Mucosa of rectum (tissue), 2 donors: ENCODE measurements around the gene KBTBD13.
A peak's percentile ranks its signal among the peaks of the same experiment; 100 is the strongest.

ENCODE experiments used
- H3K27ac ChIP-seq, 2 donors: one replicate each; pipeline ENCODE4 v1.7.0; 2013; ENCODE audit warnings: inconsistent platforms in 2 of 2, low read depth in 2 of 2, low read length in 2 of 2
- H3K27me3 ChIP-seq, 2 donors: one replicate each; pipeline ENCODE4 v1.7.0; 2013; ENCODE audit warnings: low read length in 2 of 2; ENCODE audit not compliant: control insufficient read depth in 2 of 2, insufficient read depth in 2 of 2
- H3K36me3 ChIP-seq, 2 donors: one replicate each; pipeline ENCODE4 v1.7.0; 2013; ENCODE audit warnings: low read length in 2 of 2; ENCODE audit not compliant: control insufficient read depth in 2 of 2, insufficient read depth in 2 of 2
- H3K4me1 ChIP-seq, 2 donors: one replicate each; pipeline ENCODE4 v1.7.0; 2013; ENCODE audit warnings: low read length in 2 of 2, mild to moderate bottlenecking in 1 of 2; ENCODE audit not compliant: control insufficient read depth in 2 of 2, insufficient read depth in 2 of 2
- H3K4me3 ChIP-seq, 2 donors: one replicate each; pipeline ENCODE4 v1.7.0; 2013; ENCODE audit warnings: low read length in 2 of 2
- H3K9ac ChIP-seq, 2 donors: one replicate each; pipeline ENCODE4 v1.7.0; 2013; ENCODE audit warnings: low read length in 2 of 2, low read depth in 1 of 2, mild to moderate bottlenecking in 1 of 2
- H3K9me3 ChIP-seq, 2 donors: one replicate each; pipeline ENCODE4 v1.7.0; 2013; ENCODE audit warnings: low read length in 2 of 2; ENCODE audit not compliant: control insufficient read depth in 2 of 2
- donor health status: healthy.
- donor health status: Normal muscosa, but diverticular disease.

KBTBD13 gene

DNA sequence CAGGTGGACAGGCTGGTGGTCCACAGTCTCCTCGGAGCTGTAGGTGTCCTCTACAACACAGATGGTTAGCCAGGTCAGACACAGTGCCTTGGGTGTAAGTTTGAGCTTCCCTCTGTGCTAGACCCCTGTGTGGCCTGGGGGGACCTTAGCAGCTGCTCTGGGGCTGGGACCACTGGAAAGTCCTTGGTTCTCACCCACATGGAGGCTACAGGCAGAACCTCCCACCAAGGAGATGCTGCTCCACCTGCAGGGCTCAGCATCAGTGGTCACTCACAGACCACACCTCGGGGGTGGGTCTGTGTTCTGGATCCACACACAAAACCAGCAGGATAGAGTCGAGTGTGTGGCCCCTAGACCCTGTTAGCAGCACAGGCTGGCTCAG is 17.2 kb upstream of the KBTBD13 start:
- Histone ChIP-seq H3K27ac (no peak overlapping the region), H3K27me3 (no peaks in the 10 kb centered on the region), H3K36me3 (peaks cover 0 to 7% of the 10 kb centered on the region in 2 donors), H3K4me3 (no peak overlapping the region), H3K4me1 (peaks cover 15 to 16% of the 10 kb centered on the region in 2 donors), H3K9ac (no peak overlapping the region), H3K9me3 (no peaks in the 10 kb centered on the region)

- H3K27ac ChIP-seq: peak overlapping the region in 1 of 2 donors; percentile 31
- peaks cover 0 to 7% of the 10 kb centered on the region in 2 donors for H3K36me3 ChIP-seq
- peaks cover 10% of the 10 kb centered on the region in 2 donors for H3K4me1 ChIP-seq
- H3K9me3 ChIP-seq: no peaks in the 10 kb centered on the region
- H3K9ac ChIP-seq: no peak overlapping the region
- no peaks in the 10 kb centered on the region for H3K27me3 ChIP-seq
- H3K4me3 ChIP-seq: no peak overlapping the region
Measured at GRCh38 chr15:65059931-65060596, 16.5 kb upstream of the KBTBD13 start.

DNA sequence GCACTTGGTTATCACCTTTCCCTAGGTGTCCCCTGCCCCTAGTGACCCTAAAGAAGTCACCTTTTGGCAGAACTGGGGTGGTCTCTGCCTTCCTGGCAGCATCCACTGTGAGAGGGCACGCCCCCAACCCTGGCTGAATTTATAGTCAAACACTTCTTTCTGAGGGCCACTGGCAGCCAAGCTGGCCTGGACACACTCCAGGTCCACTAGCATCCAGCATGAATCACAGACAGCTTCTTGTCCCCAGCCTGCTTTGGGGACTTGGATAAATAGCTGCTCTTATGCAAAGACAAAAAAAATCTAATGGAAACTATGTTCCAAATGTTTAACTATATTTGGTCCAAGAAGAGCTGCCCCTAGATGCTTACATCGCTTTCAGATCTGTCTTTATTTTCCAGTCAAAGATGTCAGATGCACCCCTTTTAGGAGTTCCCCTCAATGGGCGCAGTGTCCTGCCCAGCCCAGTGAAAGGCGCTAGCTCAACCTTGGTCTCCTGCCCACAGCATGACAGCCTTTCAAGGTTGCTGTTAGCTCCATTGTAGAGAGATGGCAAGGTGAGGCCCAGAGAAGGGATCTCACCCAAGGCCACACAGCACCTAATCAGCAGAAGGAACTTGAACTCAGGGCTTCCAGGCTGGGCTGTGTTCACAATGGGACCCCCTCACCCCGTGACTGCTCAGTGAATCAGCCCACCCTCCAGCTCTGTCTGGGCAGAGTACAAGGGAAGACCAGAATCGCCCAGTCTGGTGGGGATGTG is 15.7 kb upstream of the KBTBD13 start:
- Histone ChIP-seq H3K4me1 (peaks cover 5 to 10% of the 10 kb centered on the region in 2 donors), H3K27me3 (peaks cover 0 to 2% of the 10 kb centered on the region in 2 donors), H3K9me3 (no peaks in the 10 kb centered on the region), H3K27ac (peak overlapping the region; percentile 17 to 30), H3K36me3 (peaks cover 0 to 7% of the 10 kb centered on the region in 2 donors), H3K4me3 (no peak overlapping the region), H3K9ac (no peak overlapping the region)

- Histone ChIP-seq H3K4me1 (peaks cover 4 to 7% of the 10 kb centered on the region in 2 donors), H3K27ac (no peak overlapping the region), H3K4me3 (no peak overlapping the region)
Measured at GRCh38 chr15:65062061-65062460, 14.5 kb upstream of the KBTBD13 start.

DNA sequence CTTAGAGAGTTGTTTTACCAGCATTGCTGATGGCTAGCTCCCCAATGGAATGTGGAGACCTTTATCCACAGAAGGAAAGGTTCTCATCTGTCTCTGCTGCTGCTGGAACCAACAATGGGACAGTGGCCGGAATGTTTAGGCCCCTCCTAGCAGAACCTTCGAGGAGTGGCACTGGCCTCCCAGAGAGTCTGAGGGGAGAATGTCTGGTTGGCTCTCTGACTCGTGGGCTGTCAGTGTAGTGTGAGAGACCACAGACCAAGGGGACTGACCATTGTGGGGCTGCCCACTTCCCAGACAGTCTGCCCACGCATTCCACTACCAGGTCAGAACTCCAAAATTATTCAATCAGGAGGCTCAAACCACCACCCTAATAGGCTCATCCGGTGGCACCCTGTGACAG is 13.8 kb upstream of the KBTBD13 start:
- H3K4me3 ChIP-seq: no peak overlapping the region
- peaks cover 10 to 13% of the 10 kb centered on the region in 2 donors for H3K27me3 ChIP-seq
- H3K9me3 ChIP-seq: no peaks in the 10 kb centered on the region
- peaks cover 0 to 3% of the 10 kb centered on the region in 2 donors for H3K36me3 ChIP-seq
- no peak overlapping the region for H3K27ac ChIP-seq
- H3K4me1 ChIP-seq: peaks cover 2 to 4% of the 10 kb centered on the region in 2 donors
- H3K9ac ChIP-seq: no peak overlapping the region

More at GRCh38 chr15:65062061-65062460, 14.5 kb upstream of the KBTBD13 start:
- Histone ChIP-seq H3K9ac (no peak overlapping the region), H3K36me3 (peaks cover 0 to 5% of the 10 kb centered on the region in 2 donors), H3K9me3 (no peaks in the 10 kb centered on the region), H3K27me3 (peaks cover 5 to 8% of the 10 kb centered on the region in 2 donors)

- peaks cover 10 to 13% of the 10 kb centered on the region in 2 donors for H3K27me3 ChIP-seq
- no peaks in the 10 kb centered on the region for H3K9me3 ChIP-seq
- no peaks in the 10 kb centered on the region for H3K36me3 ChIP-seq
- no peak overlapping the region for H3K9ac ChIP-seq
- H3K4me1 ChIP-seq: peaks cover 5 to 12% of the 10 kb centered on the region in 2 donors
- peak overlapping the region; percentile 62 to 74 for H3K27ac ChIP-seq
- peak overlapping the region in 1 of 2 donors; percentile 69 for H3K4me3 ChIP-seq
Measured at GRCh38 chr15:65066001-65066634, 10.4 kb upstream of the KBTBD13 start.

DNA sequence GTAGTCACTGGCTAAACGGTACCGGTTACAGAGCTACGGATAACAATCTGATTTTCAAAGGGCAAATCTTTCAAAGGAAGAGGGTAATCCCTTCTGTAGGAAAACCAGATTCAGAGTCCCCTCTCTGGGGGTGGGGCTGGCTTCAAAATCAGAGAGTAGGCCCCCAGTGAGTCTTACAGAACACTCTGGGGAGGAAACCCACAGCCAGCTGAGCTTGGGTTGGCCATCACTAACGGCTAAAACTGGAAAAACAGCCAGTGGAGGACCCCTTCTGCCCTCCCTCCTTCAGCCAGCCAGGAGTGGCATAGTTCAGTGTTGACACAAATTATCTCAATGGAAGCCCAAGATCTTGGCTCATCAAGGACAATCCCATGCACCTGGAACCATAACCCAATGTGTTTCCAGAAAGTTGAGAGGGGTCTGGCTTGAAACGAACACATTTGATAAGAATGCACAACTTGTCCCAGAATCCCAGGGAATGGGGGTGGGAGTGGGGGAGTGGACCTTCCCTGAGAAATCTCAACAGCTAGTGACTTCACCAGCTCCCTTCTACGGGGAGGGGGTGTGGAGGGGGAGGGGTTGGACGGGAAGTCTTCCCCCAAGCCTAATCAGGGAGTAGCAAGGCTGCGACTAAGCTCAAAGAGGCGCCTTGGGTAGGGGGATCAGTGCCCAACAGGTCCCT is 9.8 kb upstream of the KBTBD13 start:
- Histone ChIP-seq H3K27me3 (peaks cover 10 to 13% of the 10 kb centered on the region in 2 donors), H3K27ac (peak overlapping the region; percentile 62 to 74), H3K9ac (peak overlapping the region; percentile 14 to 63), H3K4me3 (peak overlapping the region; percentile 55 to 69), H3K4me1 (peaks cover 7 to 10% of the 10 kb centered on the region in 2 donors), H3K9me3 (no peaks in the 10 kb centered on the region), H3K36me3 (no peaks in the 10 kb centered on the region)

DNA sequence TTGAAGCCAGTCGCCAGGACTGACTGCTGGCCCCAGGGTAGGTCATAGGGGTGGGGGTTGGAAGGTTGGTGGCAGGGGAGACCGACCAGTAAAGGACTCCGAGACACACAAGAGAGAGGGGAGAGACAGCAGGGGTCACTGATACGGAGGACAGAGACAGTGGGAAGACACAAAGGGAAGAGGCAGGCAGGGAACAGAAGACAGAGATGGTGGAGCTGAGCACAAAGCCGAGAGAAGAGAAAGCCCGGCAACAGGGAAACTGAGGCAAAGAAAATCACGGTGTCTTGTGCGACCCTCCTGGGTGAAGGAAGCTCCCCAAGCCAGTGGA is 9.3 kb upstream of the KBTBD13 start:
- H3K9ac ChIP-seq: peak overlapping the region in 1 of 2 donors; percentile 63
- no peaks in the 10 kb centered on the region for H3K36me3 ChIP-seq
- peak overlapping the region; percentile 55 to 69 for H3K4me3 ChIP-seq
- H3K4me1 ChIP-seq: peaks cover 10 to 11% of the 10 kb centered on the region in 2 donors
- peaks cover 10 to 13% of the 10 kb centered on the region in 2 donors for H3K27me3 ChIP-seq
- H3K27ac ChIP-seq: peak overlapping the region; percentile 59 to 74
- H3K9me3 ChIP-seq: no peaks in the 10 kb centered on the region

DNA sequence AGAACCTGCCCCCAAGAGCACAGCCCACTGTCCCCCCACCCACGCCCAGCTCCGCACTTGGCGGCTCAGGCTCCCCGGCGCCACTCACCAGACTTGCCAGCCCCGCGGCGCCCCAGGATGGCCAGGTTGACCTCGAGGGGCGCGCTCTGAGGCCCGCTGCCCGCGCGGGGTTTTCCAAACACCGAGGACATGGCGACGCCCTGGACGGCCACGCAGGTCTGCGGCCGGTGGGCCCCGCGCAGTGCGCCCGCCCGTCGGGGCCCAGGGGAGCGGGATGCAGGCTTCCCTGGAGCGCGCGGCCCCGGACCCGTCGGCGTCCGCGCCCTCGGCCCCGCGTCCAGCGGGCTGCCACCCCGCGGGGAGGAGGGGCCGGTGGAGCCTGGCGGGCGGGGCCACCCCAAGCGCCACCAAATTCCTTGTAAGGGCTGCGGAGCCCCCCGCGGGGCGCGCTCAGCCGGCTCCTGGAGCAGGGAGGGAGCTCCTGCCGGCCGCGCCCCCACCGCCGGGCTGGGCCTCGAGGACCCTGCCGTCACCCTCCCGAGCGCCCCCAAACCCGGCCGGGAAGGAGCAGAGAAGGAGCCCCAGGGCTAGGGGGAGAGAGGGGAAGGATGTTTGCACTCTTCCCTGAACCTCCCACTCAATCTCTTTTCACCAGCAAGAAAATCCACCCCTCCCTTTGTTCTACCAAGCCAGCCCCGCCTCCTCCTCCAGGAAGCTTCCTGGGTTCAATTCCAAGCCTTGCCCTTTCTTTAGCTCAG is 8.7 kb upstream of the KBTBD13 start, which contains the start of gene RASL12:
RASL12 (minus strand) TSS at position 347 of the 758 bp plus-strand sequence; CDS start at position 191, 156 bp downstream.
- Histone ChIP-seq H3K36me3 (no peaks in the 10 kb centered on the region), H3K27ac (peak within 1 kb of the TSS; percentile 62 to 74), H3K4me1 (peaks cover 10 to 11% of the 10 kb centered on the region in 2 donors), H3K27me3 (peaks cover 10 to 13% of the 10 kb centered on the region in 2 donors), H3K9ac (peak within 1 kb of the TSS in 1 of 2 donors; percentile 63), H3K4me3 (peak within 1 kb of the TSS; percentile 55 to 69), H3K9me3 (no peaks in the 10 kb centered on the region)
